Mucosa of descending colon (tissue), 3 donors: Measurements from ENCODE around the gene SENP7. TPM values are rescaled to one million over a fixed set of nuclear protein-coding genes. Genes with fewer than 3 reads are reported as not detected.
"Not testable (repeated sequence)": the region's sequence is repeated elsewhere in the genome, so short reads cannot be mapped to it uniquely, and the experiment has no call there.

Experiments used
- ATAC-seq: fragments of 200-7000 bp; cut with Tn5 transposase; one replicate; pipeline ENCODE4 v1.9.1; 2020; ENCODE audit warnings: mild to moderate bottlenecking, moderate library complexity
- DNase-seq, 3 donors: peaks; one replicate each; pipeline ENCODE4 v3.0.0-alpha.2; 2020
- H3K36me3 ChIP-seq: fragments of 200-600 bp; one replicate; pipeline ENCODE4 v1.8.0; 2021; ENCODE audit warnings: low read depth, mild to moderate bottlenecking
- H3K4me1 ChIP-seq: fragments of 200-600 bp; one replicate; pipeline ENCODE4 v1.8.0; 2021; ENCODE audit warnings: low read depth, mild to moderate bottlenecking
- H3K4me3 ChIP-seq: fragments of 200-600 bp; one replicate; pipeline ENCODE4 v1.8.0; 2021; ENCODE audit warnings: mild to moderate bottlenecking
- H3K9me3 ChIP-seq: fragments of 200-600 bp; one replicate; pipeline ENCODE4 v1.8.0; 2021; ENCODE audit warnings: mild to moderate bottlenecking
- intact Hi-C, 2 donors: fragments of 100-400 bp; cut with DNase I in 1 of 2; cut with micrococcal nuclease in 1 of 2; formaldehyde crosslinking; loops; one replicate each; pipeline versions ENCODE4 v1.11.0 to v1.11.1; 2022; cut with DNase I, micrococcal nuclease
- total RNA-seq, 3 donors: library from RNA; stranded (reverse); fragmentation: NEBNext Ultra II Directional in 2 of 3; extraction: Animal tissue kit (Norgen Biotek cat#: 25700) in 2 of 3; gene quantifications; one replicate each; pipeline versions ENCODE4 v1.2.1 to v1.2.4, GENCODE V29; 2021 to 2023
- TF ChIP-seq, protein P1 (sequence below): fragments of 200-600 bp; IDR thresholded peaks from one replicate; pipeline ENCODE4 v1.8.0; 2022; ENCODE audit warnings: antibody characterized with exemption, mild to moderate bottlenecking
- donor health status: DM: no; HTN: no; CAD: no; lungs with moderate emphysema.
- donor health status: DM: no; HTN: no; CAD: no.
- donor health status: DM: no; HTN: yes; CAD: no.

The SENP7 gene
- total RNA-seq, 3 donors from 2014 or later = 9.1 to 17.7 (median 12.4) TPM

DNA sequence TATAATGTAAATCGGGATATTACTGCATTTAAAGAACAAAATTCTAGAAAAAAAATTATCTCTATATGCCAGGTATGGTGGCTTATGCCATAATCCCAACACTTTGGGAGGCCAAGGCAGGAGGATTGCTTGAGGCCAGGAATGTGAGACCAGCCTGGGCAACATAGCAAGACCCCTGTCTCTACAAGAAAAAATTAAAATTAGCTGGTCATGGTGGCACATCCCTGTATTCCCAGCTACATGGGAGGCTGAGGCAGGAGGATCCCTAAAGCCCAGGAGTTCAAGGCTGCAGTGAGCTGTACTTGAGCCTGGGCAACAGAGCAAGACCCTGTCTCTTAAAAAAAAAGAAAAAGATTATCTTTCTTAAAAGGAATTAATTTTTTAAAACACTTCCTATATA, 12.8 kb downstream of the SENP7 start:
- TF ChIP-seq, protein P1, sequence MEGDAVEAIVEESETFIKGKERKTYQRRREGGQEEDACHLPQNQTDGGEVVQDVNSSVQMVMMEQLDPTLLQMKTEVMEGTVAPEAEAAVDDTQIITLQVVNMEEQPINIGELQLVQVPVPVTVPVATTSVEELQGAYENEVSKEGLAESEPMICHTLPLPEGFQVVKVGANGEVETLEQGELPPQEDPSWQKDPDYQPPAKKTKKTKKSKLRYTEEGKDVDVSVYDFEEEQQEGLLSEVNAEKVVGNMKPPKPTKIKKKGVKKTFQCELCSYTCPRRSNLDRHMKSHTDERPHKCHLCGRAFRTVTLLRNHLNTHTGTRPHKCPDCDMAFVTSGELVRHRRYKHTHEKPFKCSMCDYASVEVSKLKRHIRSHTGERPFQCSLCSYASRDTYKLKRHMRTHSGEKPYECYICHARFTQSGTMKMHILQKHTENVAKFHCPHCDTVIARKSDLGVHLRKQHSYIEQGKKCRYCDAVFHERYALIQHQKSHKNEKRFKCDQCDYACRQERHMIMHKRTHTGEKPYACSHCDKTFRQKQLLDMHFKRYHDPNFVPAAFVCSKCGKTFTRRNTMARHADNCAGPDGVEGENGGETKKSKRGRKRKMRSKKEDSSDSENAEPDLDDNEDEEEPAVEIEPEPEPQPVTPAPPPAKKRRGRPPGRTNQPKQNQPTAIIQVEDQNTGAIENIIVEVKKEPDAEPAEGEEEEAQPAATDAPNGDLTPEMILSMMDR = no peak
- no peak for ATAC-seq
- intact Hi-C loops = no loop called here

DNA sequence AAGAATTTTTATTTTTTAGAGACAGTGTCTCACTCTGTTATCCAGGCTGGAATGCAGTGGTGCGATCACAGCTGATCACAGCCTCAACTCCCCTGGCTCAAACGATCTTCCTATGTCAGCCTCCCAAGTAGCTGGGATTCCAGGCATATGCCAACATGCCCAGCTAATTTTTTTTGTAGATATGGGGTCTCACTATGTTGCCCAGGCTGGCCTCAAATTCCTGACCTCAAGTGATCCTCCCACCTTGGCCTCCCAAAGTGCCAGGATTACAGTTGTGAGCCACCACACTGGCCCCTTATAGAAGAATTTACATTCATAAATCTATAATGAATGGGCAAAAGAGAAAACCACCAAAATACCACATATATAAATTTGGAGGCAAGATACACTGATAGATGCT, 15.2 kb downstream of the SENP7 start:
- no peak for ATAC-seq
- Histone ChIP-seq H3K4me1 (no peaks in the 10 kb centered on the region), H3K9me3 (no peaks in the 10 kb centered on the region)

More for the DNA sequence above, 12.8 kb downstream of the SENP7 start:
- no peak for DNase-seq
- no peak overlapping the region for H3K4me3 ChIP-seq
- H3K4me1 ChIP-seq = no peaks in the 10 kb centered on the region
- no peaks in the 10 kb centered on the region for H3K9me3 ChIP-seq
- no peaks in the 10 kb centered on the region for H3K36me3 ChIP-seq

DNA sequence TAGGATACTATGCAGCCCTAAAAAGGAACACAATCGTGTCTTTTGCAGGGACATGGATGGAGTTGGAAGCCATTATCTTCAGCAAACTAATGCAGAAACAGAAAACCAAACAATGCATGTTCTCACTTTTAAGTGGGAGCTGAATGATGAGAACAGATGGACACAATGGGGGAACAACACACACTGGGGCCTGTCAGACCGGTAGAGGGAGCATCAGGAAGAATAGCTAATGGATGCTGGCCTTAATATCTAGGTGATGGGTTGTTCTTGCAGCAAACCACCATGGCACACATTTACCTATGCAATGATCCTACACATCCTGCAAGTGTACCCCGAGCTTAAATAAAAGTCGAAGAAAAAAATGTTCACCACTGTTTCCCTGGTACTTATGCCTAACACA, 17.5 kb downstream of the SENP7 start:
- H3K9me3 ChIP-seq = no peaks in the 10 kb centered on the region
- ATAC-seq = no peak
- intact Hi-C loops = no loop called here
- TF ChIP-seq, protein P1 = no peak
- no peak overlapping the region for H3K4me3 ChIP-seq
- no peak for DNase-seq
- no peaks in the 10 kb centered on the region for H3K36me3 ChIP-seq
- no peaks in the 10 kb centered on the region for H3K4me1 ChIP-seq

More for the DNA sequence above, 15.2 kb downstream of the SENP7 start:
- DNase-seq = no peak
- H3K4me3 ChIP-seq = no peak overlapping the region
- no peaks in the 10 kb centered on the region for H3K36me3 ChIP-seq
- TF ChIP-seq, protein P1 = no peak
- intact Hi-C loops = no loop called here

DNA sequence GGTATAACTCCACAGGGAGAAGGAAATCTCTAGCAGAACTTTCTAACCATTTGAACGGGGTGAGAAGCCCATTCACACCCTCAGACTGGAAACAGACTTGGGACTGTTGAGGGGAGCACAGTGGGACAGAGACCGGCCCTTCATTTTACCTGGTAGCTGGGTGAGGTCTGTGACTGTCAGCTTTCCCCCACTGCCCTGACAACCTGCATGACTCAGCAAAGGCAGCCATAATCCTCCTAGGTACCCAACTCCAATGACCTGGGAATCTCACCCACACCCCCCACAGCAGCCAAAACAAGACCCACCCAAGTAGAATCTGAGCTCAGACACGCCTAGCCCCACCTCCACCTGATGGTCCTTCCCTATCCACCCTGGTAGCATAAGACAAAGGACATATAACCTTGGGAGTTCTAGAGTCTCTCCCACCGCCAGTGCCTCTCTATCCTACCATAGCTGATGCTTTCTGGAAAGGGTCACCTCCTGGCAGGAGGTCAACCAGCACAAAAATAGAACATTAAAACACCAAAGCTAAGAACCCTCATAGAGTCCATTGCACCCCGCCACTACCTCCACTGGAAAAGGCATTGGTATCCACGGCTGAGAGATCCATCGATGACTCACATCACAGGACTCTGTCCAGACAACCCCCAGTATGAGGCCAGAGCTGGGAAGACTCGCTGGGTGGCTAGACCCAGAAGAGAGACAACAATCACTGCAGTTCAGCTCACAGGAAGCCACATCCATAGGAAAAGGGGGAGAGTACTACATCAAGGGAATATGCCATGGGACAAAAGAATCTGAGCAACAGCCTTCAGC, 28.0 kb downstream of the SENP7 start:
- intact Hi-C loops = no loop called here
- Histone ChIP-seq H3K36me3 (no peaks in the 10 kb centered on the region), H3K9me3 (no peaks in the 10 kb centered on the region), H3K4me3 (no peak overlapping the region), H3K4me1 (no peaks in the 10 kb centered on the region)
- ATAC-seq (no peak), DNase-seq (no peak)
- TF ChIP-seq, protein P1 = no peak

DNA sequence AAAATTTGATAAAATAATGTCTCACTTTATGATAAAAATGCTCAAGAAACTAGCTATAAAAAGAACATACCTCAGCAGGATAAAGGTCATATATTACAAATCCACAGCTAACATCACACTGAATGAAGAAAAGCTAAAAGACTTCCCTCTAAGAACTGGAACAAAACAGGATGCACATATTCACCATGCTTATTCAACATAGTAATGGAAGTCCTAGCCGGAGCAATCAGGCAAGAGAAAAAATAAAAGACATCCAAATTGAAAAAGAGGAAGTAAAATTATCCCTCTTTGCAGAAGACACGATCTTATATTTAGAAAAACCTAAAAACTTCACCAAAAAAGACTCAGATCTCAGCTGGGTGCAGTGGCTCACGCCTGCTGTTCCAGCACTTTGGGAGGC, 34.0 kb downstream of the SENP7 start:
- intact Hi-C loops = no loop called here
- H3K36me3 ChIP-seq = no peaks in the 10 kb centered on the region
- DNase-seq (no peak), ATAC-seq (no peak)
- TF ChIP-seq, protein P1 = no peak
- H3K4me3 ChIP-seq = no peak overlapping the region
- H3K9me3 ChIP-seq = no peaks in the 10 kb centered on the region
- H3K4me1 ChIP-seq = no peaks in the 10 kb centered on the region

DNA sequence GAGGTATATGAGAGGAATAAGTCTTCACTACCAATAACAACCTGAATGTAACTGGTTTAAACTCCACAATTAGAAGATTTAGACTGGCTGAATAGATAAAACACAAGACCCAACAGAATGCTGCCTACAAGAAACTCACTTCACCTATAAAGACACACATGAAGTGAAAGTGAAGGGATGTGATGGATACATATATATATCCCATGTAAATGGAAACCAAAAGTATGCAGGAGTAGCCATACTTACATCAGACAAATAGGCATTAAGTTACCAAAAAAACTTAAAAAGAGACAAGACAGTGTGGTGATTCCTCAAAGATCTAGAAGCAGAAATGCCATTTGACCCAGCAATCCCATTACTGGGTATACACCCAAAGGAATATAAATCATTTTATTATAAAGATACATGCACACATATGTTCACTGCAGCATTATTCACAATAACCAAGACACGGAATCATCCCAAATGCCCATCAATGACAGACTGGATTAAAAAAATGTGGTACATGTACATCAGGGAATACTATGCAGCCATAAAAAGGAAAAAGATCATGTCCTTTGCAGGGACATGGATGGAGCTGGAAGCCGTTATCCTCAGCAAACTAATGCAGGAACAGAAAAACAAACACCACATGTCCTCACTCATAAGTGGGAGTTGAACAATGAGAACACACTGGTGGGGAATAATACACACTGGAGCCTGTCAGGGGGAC, 38.0 kb downstream of the SENP7 start:
- ATAC-seq, H3K4me3 ChIP-seq, H3K4me1 ChIP-seq, H3K9me3 ChIP-seq, H3K36me3 ChIP-seq, DNase-seq, intact Hi-C loops: not testable (repeated sequence)

DNA sequence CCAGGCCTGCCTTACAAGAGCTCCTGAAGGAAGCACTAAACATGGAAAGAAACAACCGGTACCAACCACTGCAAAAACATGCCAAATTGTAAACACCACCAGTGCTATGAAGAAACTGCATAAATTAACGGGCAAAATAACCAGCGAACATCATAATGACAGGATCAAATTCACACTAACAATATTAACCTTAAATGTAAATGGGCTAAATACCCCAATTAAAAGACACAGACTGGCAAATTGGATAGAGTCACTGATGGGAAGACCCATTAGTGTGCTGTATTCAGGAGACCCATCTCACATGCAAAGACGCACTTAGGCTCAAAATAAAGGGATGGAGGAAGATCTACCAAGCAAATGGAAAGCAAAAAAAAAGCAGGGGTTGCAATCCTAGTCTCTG, 44.3 kb downstream of the SENP7 start:
- ATAC-seq, intact Hi-C loops: not testable (repeated sequence)

DNA sequence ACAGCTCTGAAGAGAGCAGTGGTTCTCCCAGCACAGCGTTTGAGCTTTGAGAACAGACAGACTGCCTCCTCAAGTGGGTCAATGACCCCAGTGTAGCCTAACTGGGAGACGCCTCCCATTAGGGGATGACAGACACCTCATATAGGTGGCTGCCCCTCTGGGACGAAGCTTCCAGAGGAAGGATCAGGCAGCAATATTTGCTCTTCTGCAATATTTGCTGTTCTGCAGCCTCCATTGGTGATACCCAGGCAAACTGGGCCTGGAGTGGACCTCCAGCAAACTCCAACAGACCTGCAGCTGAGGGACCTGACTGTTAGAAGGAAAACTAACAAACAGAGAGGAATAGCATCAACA, 45.7 kb downstream of the SENP7 start:
- intact Hi-C loops, H3K9me3 ChIP-seq, DNase-seq, H3K4me3 ChIP-seq, ATAC-seq, H3K36me3 ChIP-seq, H3K4me1 ChIP-seq: not testable (repeated sequence)

More for the DNA sequence above, 44.3 kb downstream of the SENP7 start:
- DNase-seq, H3K4me1 ChIP-seq, H3K36me3 ChIP-seq, H3K4me3 ChIP-seq, H3K9me3 ChIP-seq: not testable (repeated sequence)
